Measurements from ENCODE around the gene MAP3K1. TPM values are rescaled to one million over a fixed set of nuclear protein-coding genes. Genes with fewer than 3 reads are reported as not detected.

The MAP3K1 gene
- total and polyA plus RNA-seq, 4 experiments from 2014 or later = 41.6 to 146 (median 109) TPM

- CTCF ChIA-PET (ENCODE audit: partially characterized antibody) = interaction anchor here (0.9 to 2.3 kb wide), 4 partner anchors 11 to 581 kb away, joined by 3 to 15 read pairs (median 6); no protein-coding TSS in a partner anchor
- H3K4me1 ChIP-seq (ENCODE audit: insufficient read depth, low read length) = peaks cover 100% of the 10 kb centered on the region
- H3K4me1 Mint-ChIP-seq = peaks cover 69 to 97% (median 82%) of the 10 kb centered on the region in 4 donors
Observed at GRCh38 chr5:56851258-56851941, 36.1 kb downstream of the MAP3K1 start.

GRCh38 chr5:56852228-56853000, 37.1 kb downstream of the MAP3K1 start:
- Mint-ChIP-seq H3K9me3 (no peaks in the 10 kb centered on the region), H3K36me3 (peaks cover 0 to 9% of the 10 kb centered on the region in 2 donors), H3K27ac (peak overlapping the region in 6 of 7 donors; percentile 43 to 83 (median 74)), H3K4me3 (peak overlapping the region; percentile 67 to 88 (median 74)), H3K27me3 (no peaks in the 10 kb centered on the region), H3K4me1 (peaks cover 64 to 94% (median 80%) of the 10 kb centered on the region in 4 donors)
- Histone ChIP-seq H3K27ac (ENCODE audit: low read depth, low read length) (peak overlapping the region; percentile 34), H3K9me3 (ENCODE audit: control insufficient read depth in 1 of 2, low read length in 2 of 2) (no peaks in the 10 kb centered on the region), H3K4me3 (ENCODE audit: low read length in 2 of 2) (no peak overlapping the region), H3K36me3 (ENCODE audit: insufficient read depth, low read length) (peaks cover 1% of the 10 kb centered on the region), H3K27me3 (ENCODE audit: insufficient read depth, low read length) (no peaks in the 10 kb centered on the region), H3K4me1 (ENCODE audit: insufficient read depth, low read length) (peaks cover 94% of the 10 kb centered on the region)
- DNase-seq = peak in 3 of 5 donors; percentile 20 to 35 (median 24)
- ChIA-PET POLR2A (ENCODE audit: partially characterized antibody) (interaction anchor here (0.7 to 1.4 kb wide), 7 partner anchors 9 to 372 kb away, joined by 3 to 5 read pairs (median 3); partner anchors contain the start of gene GPBP1), CTCF (ENCODE audit: partially characterized antibody) (interaction anchor here (0.9 to 2.3 kb wide), 4 partner anchors 12 to 582 kb away, joined by 3 to 15 read pairs (median 6); no protein-coding TSS in a partner anchor)
- intact Hi-C loops (cut with micrococcal nuclease) = loop anchor here (1.0 to 5.0 kb wide), 3 partner anchors 8 to 580 kb away; partner anchors contain the start of gene MAP3K1

More at GRCh38 chr5:56851258-56851941, 36.1 kb downstream of the MAP3K1 start:
- H3K27ac ChIP-seq (ENCODE audit: low read depth, low read length) = peak overlapping the region; percentile 3
- peaks cover 0 to 5% of the 10 kb centered on the region in 2 donors for H3K36me3 Mint-ChIP-seq
- intact Hi-C loops (cut with micrococcal nuclease) = loop anchor here (5.0 kb wide), 2 partner anchors 34 to 579 kb away; partner anchors contain the start of gene MAP3K1
- no peaks in the 10 kb centered on the region for H3K27me3 ChIP-seq (ENCODE audit: insufficient read depth, low read length)
- H3K4me3 ChIP-seq (ENCODE audit: low read length in 2 of 2) = no peak overlapping the region
- no peaks in the 10 kb centered on the region for H3K36me3 ChIP-seq (ENCODE audit: insufficient read depth, low read length)
- POLR2A ChIA-PET (ENCODE audit: partially characterized antibody) = interaction anchor here (0.7 to 1.5 kb wide), 9 partner anchors 8 to 322 kb away, joined by 3 to 5 read pairs (median 3); partner anchors contain the start of genes GPBP1 and MAP3K1
- H3K4me3 Mint-ChIP-seq = peak overlapping the region; percentile 11 to 88 (median 74)
- no peaks in the 10 kb centered on the region for H3K27me3 Mint-ChIP-seq
- H3K9me3 Mint-ChIP-seq = no peaks in the 10 kb centered on the region
- peak overlapping the region; percentile 62 to 83 (median 76) for H3K27ac Mint-ChIP-seq
- H3K9me3 ChIP-seq (ENCODE audit: control insufficient read depth in 1 of 2, low read length in 2 of 2) = no peaks in the 10 kb centered on the region
- DNase-seq = no peak

- Mint-ChIP-seq H3K27me3 (no peaks in the 10 kb centered on the region), H3K36me3 (peaks cover 6 to 21% of the 10 kb centered on the region in 2 donors), H3K4me3 (peak overlapping the region; percentile 11 to 88 (median 70)), H3K4me1 (peaks cover 59 to 93% (median 75%) of the 10 kb centered on the region in 4 donors), H3K9me3 (no peaks in the 10 kb centered on the region), H3K27ac (peak overlapping the region; percentile 31 to 89 (median 65))
- Histone ChIP-seq H3K27ac (ENCODE audit: low read depth, low read length) (no peak overlapping the region), H3K36me3 (ENCODE audit: insufficient read depth, low read length) (peaks cover 14% of the 10 kb centered on the region), H3K4me3 (ENCODE audit: low read length in 2 of 2) (no peak overlapping the region), H3K4me1 (ENCODE audit: insufficient read depth, low read length) (peaks cover 93% of the 10 kb centered on the region), H3K27me3 (ENCODE audit: insufficient read depth, low read length) (no peaks in the 10 kb centered on the region), H3K9me3 (ENCODE audit: control insufficient read depth in 1 of 2, low read length in 2 of 2) (no peaks in the 10 kb centered on the region)
- CTCF ChIA-PET (ENCODE audit: partially characterized antibody) = interaction anchor here (0.8 to 1.8 kb wide), 3 partner anchors 16 to 583 kb away, joined by 3 to 8 read pairs (median 4); no protein-coding TSS in a partner anchor
- intact Hi-C loops (cut with micrococcal nuclease) = loop anchor here (5.0 kb wide), 2 partner anchors 36 to 581 kb away; partner anchors contain the start of gene MAP3K1
- no peak for DNase-seq
- POLR2A ChIA-PET (ENCODE audit: partially characterized antibody) = interaction anchor here (1.1 to 1.4 kb wide), 2 partner anchors 16 to 39 kb away, joined by 3 read pairs; partner anchors contain the start of gene MAP3K1
Observed at GRCh38 chr5:56853698-56854097, 38.3 kb downstream of the MAP3K1 start.

GRCh38 chr5:56854920-56855319, 39.6 kb downstream of the MAP3K1 start:
- no peak for DNase-seq
- Mint-ChIP-seq H3K27ac (peak overlapping the region in 5 of 7 donors; percentile 9 to 57 (median 30)), H3K9me3 (no peaks in the 10 kb centered on the region), H3K36me3 (peaks cover 9 to 30% of the 10 kb centered on the region in 2 donors), H3K4me3 (peak overlapping the region in 7 of 8 donors; percentile 41 to 78 (median 54)), H3K27me3 (no peaks in the 10 kb centered on the region), H3K4me1 (peaks cover 50 to 84% (median 67%) of the 10 kb centered on the region in 4 donors)
- H3K9me3 ChIP-seq (ENCODE audit: control insufficient read depth in 1 of 2, low read length in 2 of 2) = no peaks in the 10 kb centered on the region
- intact Hi-C loops (cut with micrococcal nuclease) = loop anchor here (5.0 kb wide), 2 partner anchors 38 to 583 kb away; partner anchors contain the start of gene MAP3K1
- no peak overlapping the region for H3K27ac ChIP-seq (ENCODE audit: low read depth, low read length)
- peaks cover 23% of the 10 kb centered on the region for H3K36me3 ChIP-seq (ENCODE audit: insufficient read depth, low read length)
- ChIA-PET POLR2A (ENCODE audit: partially characterized antibody) (interaction anchor here (0.9 to 1.4 kb wide), 3 partner anchors 10 to 40 kb away, joined by 3 read pairs; partner anchors contain the start of gene MAP3K1), CTCF (ENCODE audit: partially characterized antibody) (interaction anchor here (0.7 to 1.8 kb wide), 5 partner anchors 17 to 585 kb away, joined by 3 to 8 read pairs (median 4); no protein-coding TSS in a partner anchor)
- H3K27me3 ChIP-seq (ENCODE audit: insufficient read depth, low read length) = no peaks in the 10 kb centered on the region
- H3K4me3 ChIP-seq (ENCODE audit: low read length in 2 of 2) = no peak overlapping the region
- H3K4me1 ChIP-seq (ENCODE audit: insufficient read depth, low read length) = peaks cover 82% of the 10 kb centered on the region

- Histone ChIP-seq H3K9me3 (ENCODE audit: control insufficient read depth in 1 of 2, low read length in 2 of 2) (no peaks in the 10 kb centered on the region), H3K4me1 (ENCODE audit: insufficient read depth, low read length) (peaks cover 64% of the 10 kb centered on the region), H3K4me3 (ENCODE audit: low read length in 2 of 2) (no peak overlapping the region), H3K27ac (ENCODE audit: low read depth, low read length) (no peak overlapping the region), H3K36me3 (ENCODE audit: insufficient read depth, low read length) (peaks cover 29% of the 10 kb centered on the region), H3K27me3 (ENCODE audit: insufficient read depth, low read length) (no peaks in the 10 kb centered on the region)
- peaks cover 40 to 75% (median 59%) of the 10 kb centered on the region in 4 donors for H3K4me1 Mint-ChIP-seq
- intact Hi-C loops (cut with micrococcal nuclease) = no loop called here
- peak overlapping the region in 5 of 8 donors; percentile 0 to 58 (median 37) for H3K4me3 Mint-ChIP-seq
- H3K27me3 Mint-ChIP-seq = no peaks in the 10 kb centered on the region
- ChIA-PET CTCF (ENCODE audit: partially characterized antibody) (interaction anchor here (0.6 to 1.8 kb wide), 5 partner anchors 13 to 312 kb away, joined by 3 to 4 read pairs (median 3); no protein-coding TSS in a partner anchor), POLR2A (ENCODE audit: partially characterized antibody) (interaction anchor here (0.9 to 2.5 kb wide), 2 partner anchors 376 to 586 kb away, joined by 3 to 10 read pairs; no protein-coding TSS in a partner anchor)
- peak overlapping the region in 4 of 7 donors; percentile 30 to 84 (median 72) for H3K27ac Mint-ChIP-seq
- H3K9me3 Mint-ChIP-seq = no peaks in the 10 kb centered on the region
- H3K36me3 Mint-ChIP-seq = peaks cover 21 to 44% of the 10 kb centered on the region in 2 donors
- no peak for DNase-seq
Observed at GRCh38 chr5:56856541-56857178, 41.3 kb downstream of the MAP3K1 start.

GRCh38 chr5:56858777-56859442, 43.6 kb downstream of the MAP3K1 start:
- H3K27me3 Mint-ChIP-seq = no peaks in the 10 kb centered on the region
- Histone ChIP-seq H3K27me3 (ENCODE audit: insufficient read depth, low read length) (no peaks in the 10 kb centered on the region), H3K4me1 (ENCODE audit: insufficient read depth, low read length) (peaks cover 42% of the 10 kb centered on the region), H3K4me3 (ENCODE audit: low read length in 2 of 2) (no peak overlapping the region), H3K36me3 (ENCODE audit: insufficient read depth, low read length) (peaks cover 34% of the 10 kb centered on the region), H3K9me3 (ENCODE audit: control insufficient read depth in 1 of 2, low read length in 2 of 2) (no peaks in the 10 kb centered on the region), H3K27ac (ENCODE audit: low read depth, low read length) (no peak overlapping the region)
- peak overlapping the region in 6 of 7 donors; percentile 11 to 85 (median 74) for H3K27ac Mint-ChIP-seq
- intact Hi-C loops (cut with micrococcal nuclease) = no loop called here
- H3K4me1 Mint-ChIP-seq = peaks cover 30 to 67% (median 47%) of the 10 kb centered on the region in 4 donors
- no peaks in the 10 kb centered on the region for H3K9me3 Mint-ChIP-seq
- POLR2A ChIA-PET (ENCODE audit: partially characterized antibody) = interaction anchor here (1.0 kb wide), 1 partner anchor 24 kb away, joined by 3 read pairs; no protein-coding TSS in a partner anchor
- no peak overlapping the region for H3K4me3 Mint-ChIP-seq
- H3K36me3 Mint-ChIP-seq = peaks cover 32 to 59% of the 10 kb centered on the region in 2 donors
- CTCF ChIA-PET (ENCODE audit: partially characterized antibody) = interaction anchor here (1.0 to 4.8 kb wide), 4 partner anchors 20 to 594 kb away, joined by 4 to 18 read pairs (median 4); no protein-coding TSS in a partner anchor
- no peak for DNase-seq

All from CD4-positive, alpha-beta memory T cell (primary cell).